Choroid plexus epithelial cell (primary cell): ENCODE measurements around the gene ARID2.

ENCODE experiments used
- DNase-seq: peaks from one replicate; pipeline ENCODE4 v3.0.0-alpha.2; 2010; ENCODE audit warnings: low read depth
- H3K4me3 ChIP-seq: 2 replicates; pipeline ENCODE4 v1.5.1; 2011; ENCODE audit warnings: low read depth, mild to moderate bottlenecking, control low read depth, low read length, moderate library complexity
- TF ChIP-seq, protein P1 (sequence below): conservative IDR thresholded peaks from 2 replicates; pipeline ENCODE4 v1.5.1; 2011; ENCODE audit warnings: low read depth, mild to moderate bottlenecking, control low read depth, inconsistent platforms, low read length, moderate library complexity

The ARID2 gene

DNA sequence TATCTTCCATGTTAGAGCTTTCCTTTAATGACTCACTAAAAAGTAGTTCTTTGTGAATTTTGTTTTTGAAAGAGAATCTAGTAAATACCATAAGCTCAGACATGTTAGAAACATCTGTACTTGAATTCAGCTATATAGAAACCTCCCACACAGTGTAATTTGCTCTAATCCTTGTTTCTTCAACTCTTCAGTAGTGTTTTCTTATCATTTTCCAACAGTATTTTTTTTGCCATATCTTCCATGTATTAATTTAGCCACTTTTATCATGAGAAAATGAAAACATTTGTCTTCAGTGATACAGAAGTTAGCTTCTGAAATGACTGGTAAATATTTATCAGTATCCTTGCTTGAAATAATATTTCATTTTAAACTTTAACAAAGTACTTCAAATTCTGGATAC, 73.6 kb downstream of the ARID2 start:
- TF ChIP-seq, protein P1, sequence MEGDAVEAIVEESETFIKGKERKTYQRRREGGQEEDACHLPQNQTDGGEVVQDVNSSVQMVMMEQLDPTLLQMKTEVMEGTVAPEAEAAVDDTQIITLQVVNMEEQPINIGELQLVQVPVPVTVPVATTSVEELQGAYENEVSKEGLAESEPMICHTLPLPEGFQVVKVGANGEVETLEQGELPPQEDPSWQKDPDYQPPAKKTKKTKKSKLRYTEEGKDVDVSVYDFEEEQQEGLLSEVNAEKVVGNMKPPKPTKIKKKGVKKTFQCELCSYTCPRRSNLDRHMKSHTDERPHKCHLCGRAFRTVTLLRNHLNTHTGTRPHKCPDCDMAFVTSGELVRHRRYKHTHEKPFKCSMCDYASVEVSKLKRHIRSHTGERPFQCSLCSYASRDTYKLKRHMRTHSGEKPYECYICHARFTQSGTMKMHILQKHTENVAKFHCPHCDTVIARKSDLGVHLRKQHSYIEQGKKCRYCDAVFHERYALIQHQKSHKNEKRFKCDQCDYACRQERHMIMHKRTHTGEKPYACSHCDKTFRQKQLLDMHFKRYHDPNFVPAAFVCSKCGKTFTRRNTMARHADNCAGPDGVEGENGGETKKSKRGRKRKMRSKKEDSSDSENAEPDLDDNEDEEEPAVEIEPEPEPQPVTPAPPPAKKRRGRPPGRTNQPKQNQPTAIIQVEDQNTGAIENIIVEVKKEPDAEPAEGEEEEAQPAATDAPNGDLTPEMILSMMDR, result no peak
- no peak for DNase-seq
- H3K4me3 ChIP-seq, result no peak overlapping the region

GRCh38 chr12:45816652-45817051, 87.1 kb downstream of the ARID2 start:
- DNase-seq, result no peak
- TF ChIP-seq, protein P1, result no peak

DNA sequence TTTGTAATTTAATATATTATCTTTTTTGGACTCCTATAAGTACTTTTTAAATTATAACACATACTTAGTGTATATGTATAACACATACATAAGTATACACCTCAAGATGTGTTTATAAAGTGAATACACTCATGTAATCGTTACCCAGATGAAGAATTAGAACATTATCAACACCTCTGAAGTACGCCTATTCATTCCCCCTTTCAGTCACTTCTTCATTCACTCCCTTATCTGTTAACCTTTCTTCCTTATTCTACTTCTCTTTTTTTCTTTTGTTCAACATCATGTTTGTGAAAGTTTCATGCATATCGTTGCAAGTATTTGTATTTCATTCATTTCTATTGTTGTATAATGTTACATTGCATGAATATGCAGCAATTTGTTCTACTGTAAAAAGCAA, 98.5 kb downstream of the ARID2 start:
- TF ChIP-seq, protein P1, result no peak
- no peak overlapping the region for H3K4me3 ChIP-seq
- DNase-seq, result no peak

More at GRCh38 chr12:45816652-45817051, 87.1 kb downstream of the ARID2 start:
- no peak overlapping the region for H3K4me3 ChIP-seq

- TF ChIP-seq, protein P1, result no peak
- no peak overlapping the region for H3K4me3 ChIP-seq
- no peak for DNase-seq
Measured at GRCh38 chr12:45828402-45828801, 98.9 kb downstream of the ARID2 start.

- DNase-seq, result no peak
- TF ChIP-seq, protein P1, result no peak
- H3K4me3 ChIP-seq, result no peak overlapping the region
Measured at GRCh38 chr12:45831590-45831989, 102.1 kb downstream of the ARID2 start.

GRCh38 chr12:45833401-45833800, 103.9 kb downstream of the ARID2 start:
- H3K4me3 ChIP-seq, result no peak overlapping the region
- TF ChIP-seq, protein P1, result no peak
- DNase-seq, result no peak

DNA sequence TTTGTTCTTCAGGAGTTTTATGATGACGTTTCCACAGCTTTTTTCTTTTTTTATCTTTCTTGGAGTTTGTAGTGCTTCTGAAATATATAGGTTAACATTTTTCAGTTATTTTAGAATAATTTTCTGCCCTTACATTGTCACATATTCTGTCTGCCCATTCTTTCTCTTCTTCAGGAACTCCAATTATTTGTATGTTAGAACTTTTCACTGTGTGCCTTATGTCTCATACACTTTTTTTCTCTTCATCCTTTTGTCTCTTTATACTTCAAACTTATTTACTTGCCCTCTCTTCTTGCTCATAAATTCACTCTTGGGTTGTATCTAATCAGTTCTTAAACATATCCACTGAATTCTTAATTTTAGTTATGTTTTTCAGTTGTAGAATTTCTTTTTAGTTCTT, 105.3 kb downstream of the ARID2 start:
- TF ChIP-seq, protein P1, result no peak
- H3K4me3 ChIP-seq, result no peak overlapping the region
- no peak for DNase-seq
